Activated naive CD8-positive, alpha-beta T cell treated with anti-CD3 and anti-CD28 coated beads for 36 hours (primary cell): ENCODE measurements around the gene GFRA1. TPM values are rescaled to one million over a fixed set of nuclear protein-coding genes. Genes with fewer than 3 reads are reported as not detected.

Source experiments
- DNase-seq: peaks from one replicate; pipeline ENCODE4 v3.0.0; 2021
- H3K27ac Mint-ChIP-seq: one replicate; pipeline ENCODE4 v1.8.0; 2022; ENCODE audit warnings: mild to moderate bottlenecking, moderate library complexity, mixed read lengths
- H3K27me3 Mint-ChIP-seq: one replicate; pipeline ENCODE4 v1.8.0; 2022; ENCODE audit warnings: mild to moderate bottlenecking, mixed read lengths
- H3K36me3 Mint-ChIP-seq: one replicate; pipeline ENCODE4 v1.8.0; 2021; ENCODE audit warnings: mild to moderate bottlenecking, mixed read lengths
- H3K4me1 Mint-ChIP-seq: one replicate; pipeline ENCODE4 v1.8.0; 2021; ENCODE audit warnings: mixed read lengths
- H3K4me3 Mint-ChIP-seq: one replicate; pipeline ENCODE4 v1.8.0; 2022; ENCODE audit warnings: mild to moderate bottlenecking, moderate library complexity, mixed read lengths
- H3K9me3 Mint-ChIP-seq: one replicate; pipeline ENCODE4 v1.8.0; 2022; ENCODE audit warnings: mixed read lengths
- total RNA-seq, 2 experiments: library from RNA; stranded (reverse); gene quantifications; one replicate each; pipeline ENCODE4 v1.2.3, GENCODE V29; 2021

Gene GFRA1
- total RNA-seq, 2 experiments from 2014 or later: not detected

DNA sequence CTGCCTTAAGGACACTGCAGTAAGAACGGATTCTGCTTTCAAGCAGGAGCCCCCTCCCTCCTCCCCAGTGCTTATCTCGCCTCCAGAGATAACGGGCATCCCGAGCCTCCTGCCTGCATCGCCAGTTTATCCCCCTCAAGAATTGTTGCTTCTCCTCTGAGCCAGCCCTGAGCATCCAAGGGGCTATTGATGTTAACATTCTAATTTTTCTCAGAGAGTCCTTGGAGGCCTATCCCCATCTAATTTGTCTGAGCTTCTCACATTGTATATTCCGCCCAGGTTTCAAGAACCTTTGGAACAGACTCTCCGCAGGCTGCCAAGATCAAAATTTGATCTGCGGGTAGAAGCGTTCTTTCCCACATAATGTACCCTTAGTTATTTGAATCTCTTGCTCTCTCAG is 180.0 kb downstream of the GFRA1 start:
- Mint-ChIP-seq H3K4me1 (no peaks in the 10 kb centered on the region), H3K9me3 (no peaks in the 10 kb centered on the region), H3K4me3 (no peak overlapping the region), H3K36me3 (no peaks in the 10 kb centered on the region), H3K27ac (no peak overlapping the region), H3K27me3 (peaks cover 4% of the 10 kb centered on the region)
- no peak for DNase-seq

DNA sequence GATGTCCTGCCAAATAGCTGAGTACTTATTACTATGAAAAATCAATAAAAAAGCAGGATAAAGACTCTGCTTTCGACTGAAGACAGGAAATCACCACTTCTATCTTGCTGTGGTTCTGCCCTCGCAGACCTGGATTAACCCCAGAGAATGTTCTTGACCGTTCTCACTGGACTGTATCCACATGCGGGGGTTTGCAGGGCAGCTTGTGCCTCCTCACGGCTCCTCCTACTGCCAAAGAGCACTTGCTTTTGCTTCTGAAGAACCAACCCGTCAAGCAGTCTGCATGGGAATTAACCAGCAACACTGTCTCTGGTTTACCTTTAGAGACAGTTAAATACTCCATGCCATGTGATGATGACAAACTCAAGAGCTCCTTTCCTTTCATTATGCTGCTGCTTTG is 184.0 kb downstream of the GFRA1 start:
- no peaks in the 10 kb centered on the region for H3K4me1 Mint-ChIP-seq
- no peak for DNase-seq
- peaks cover 8% of the 10 kb centered on the region for H3K27me3 Mint-ChIP-seq
- H3K36me3 Mint-ChIP-seq: no peaks in the 10 kb centered on the region
- H3K9me3 Mint-ChIP-seq: no peaks in the 10 kb centered on the region
- no peak overlapping the region for H3K4me3 Mint-ChIP-seq
- H3K27ac Mint-ChIP-seq: no peak overlapping the region

DNA sequence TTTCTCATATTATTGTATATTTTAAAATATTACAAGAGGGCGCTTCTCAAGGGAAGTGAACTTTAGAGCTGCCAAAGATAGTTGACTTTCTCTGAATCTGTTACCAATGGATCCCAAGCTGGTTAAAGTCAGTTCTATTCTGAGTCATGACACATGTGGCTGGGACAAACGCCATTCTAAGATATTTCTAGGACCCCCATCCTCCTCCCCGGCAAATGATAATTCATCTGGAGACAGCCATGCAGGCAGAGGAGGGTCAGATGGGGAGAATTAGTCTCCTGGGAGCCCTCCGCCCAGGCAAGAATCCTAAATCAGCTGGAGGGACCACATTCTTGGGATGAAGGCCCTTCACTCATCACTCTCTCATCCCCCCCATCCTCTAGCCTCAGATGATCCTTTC is 187.7 kb downstream of the GFRA1 start:
- DNase-seq: no peak
- H3K4me3 Mint-ChIP-seq: no peak overlapping the region
- no peaks in the 10 kb centered on the region for H3K36me3 Mint-ChIP-seq
- no peak overlapping the region for H3K27ac Mint-ChIP-seq
- peaks cover 4% of the 10 kb centered on the region for H3K27me3 Mint-ChIP-seq
- H3K4me1 Mint-ChIP-seq: no peaks in the 10 kb centered on the region
- no peaks in the 10 kb centered on the region for H3K9me3 Mint-ChIP-seq

DNA sequence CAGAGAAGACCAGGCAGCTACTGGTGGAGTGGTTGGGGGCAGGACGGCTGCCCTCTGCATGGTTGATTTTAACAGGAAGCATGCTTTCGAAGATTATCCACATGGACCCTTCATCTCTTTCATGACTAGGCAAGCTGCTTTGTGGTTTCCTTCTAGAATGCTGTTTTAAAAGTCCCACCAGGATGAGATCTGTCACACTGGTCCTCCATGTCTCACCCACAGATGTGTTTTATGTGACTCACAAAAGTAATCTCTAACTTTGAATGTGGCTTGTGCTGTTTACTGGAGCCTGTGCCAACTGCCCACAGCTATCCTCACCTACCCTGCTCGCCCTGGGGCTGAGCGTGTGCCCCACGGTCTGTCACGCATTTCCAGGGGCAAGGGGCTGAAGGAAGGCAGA is 188.8 kb downstream of the GFRA1 start:
- no peaks in the 10 kb centered on the region for H3K4me1 Mint-ChIP-seq
- H3K36me3 Mint-ChIP-seq: no peaks in the 10 kb centered on the region
- H3K27me3 Mint-ChIP-seq: peaks cover 4% of the 10 kb centered on the region
- no peak overlapping the region for H3K27ac Mint-ChIP-seq
- no peak overlapping the region for H3K4me3 Mint-ChIP-seq
- H3K9me3 Mint-ChIP-seq: no peaks in the 10 kb centered on the region
- no peak for DNase-seq

DNA sequence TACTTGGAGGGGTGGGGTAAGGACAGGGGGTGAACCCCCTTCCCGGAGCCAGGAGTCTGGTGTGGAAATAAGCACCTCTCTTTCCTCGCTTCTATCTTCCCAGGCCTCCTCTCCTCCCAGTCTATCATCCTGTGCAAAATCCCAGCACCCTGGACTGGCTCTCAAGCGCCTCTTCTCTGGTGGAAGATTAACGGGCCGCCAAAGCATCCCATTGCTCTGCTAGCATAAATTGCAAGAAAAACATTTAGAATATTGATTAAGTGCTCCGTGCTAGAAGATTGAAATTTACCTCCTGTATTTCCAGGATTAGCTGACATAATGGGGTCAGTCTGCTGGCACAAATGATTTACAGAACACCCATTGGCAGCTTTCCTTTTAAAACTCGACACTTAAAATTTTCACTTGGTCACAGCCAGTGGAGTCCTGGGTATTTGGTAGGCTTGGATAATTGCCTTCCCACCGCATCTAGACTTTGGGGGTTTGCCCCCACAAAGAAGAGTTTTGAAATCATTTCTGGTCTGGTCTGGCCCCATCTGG is 189.7 kb downstream of the GFRA1 start:
- no peaks in the 10 kb centered on the region for H3K36me3 Mint-ChIP-seq
- peaks cover 4% of the 10 kb centered on the region for H3K27me3 Mint-ChIP-seq
- H3K4me1 Mint-ChIP-seq: no peaks in the 10 kb centered on the region
- no peak overlapping the region for H3K4me3 Mint-ChIP-seq
- no peak overlapping the region for H3K27ac Mint-ChIP-seq
- DNase-seq: no peak
- no peaks in the 10 kb centered on the region for H3K9me3 Mint-ChIP-seq

DNA sequence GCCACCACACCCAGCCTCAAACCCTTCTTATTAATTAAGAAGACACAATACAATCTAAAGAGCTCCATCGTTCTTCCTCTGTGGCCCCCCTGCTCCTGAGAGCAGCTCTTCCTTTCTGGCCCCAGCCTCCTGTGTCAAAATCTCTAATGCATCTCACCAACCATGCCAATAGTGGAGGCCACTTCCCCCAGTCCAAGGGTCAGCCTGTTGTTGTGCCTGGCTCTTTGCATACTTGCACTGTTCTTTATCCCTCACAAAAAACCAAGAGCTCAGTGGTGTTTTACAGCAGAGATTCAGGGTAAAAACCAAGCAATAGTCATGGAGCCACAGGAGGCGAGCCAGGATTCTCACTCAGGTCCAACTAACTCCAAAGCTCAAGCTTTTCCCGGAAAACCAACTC is 190.2 kb downstream of the GFRA1 start:
- Mint-ChIP-seq H3K9me3 (no peaks in the 10 kb centered on the region), H3K36me3 (no peaks in the 10 kb centered on the region), H3K27ac (no peak overlapping the region), H3K4me3 (no peak overlapping the region), H3K4me1 (no peaks in the 10 kb centered on the region), H3K27me3 (peaks cover 4% of the 10 kb centered on the region)
- no peak for DNase-seq

DNA sequence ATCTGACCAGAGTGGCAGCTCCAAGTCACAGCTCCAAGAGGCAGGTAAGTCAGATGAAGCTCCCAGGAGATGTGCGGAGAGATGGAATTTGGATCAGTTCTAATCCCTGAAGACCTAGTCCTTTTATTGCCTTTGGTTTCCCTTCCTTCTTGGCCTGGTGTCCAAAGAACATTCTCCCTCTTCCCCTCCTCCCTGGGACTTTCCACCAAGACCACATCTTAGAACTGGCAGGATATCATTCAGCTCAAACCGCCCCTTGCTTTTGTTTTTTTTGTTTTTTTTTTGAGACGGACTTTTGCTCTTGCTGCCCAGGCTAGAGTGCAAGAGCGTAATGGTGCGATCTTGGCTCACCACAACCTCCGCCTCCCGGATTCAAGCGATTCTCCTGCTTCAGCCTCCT is 190.8 kb downstream of the GFRA1 start:
- H3K27me3 Mint-ChIP-seq: peaks cover 4% of the 10 kb centered on the region
- no peak overlapping the region for H3K4me3 Mint-ChIP-seq
- no peaks in the 10 kb centered on the region for H3K9me3 Mint-ChIP-seq
- no peak overlapping the region for H3K27ac Mint-ChIP-seq
- no peaks in the 10 kb centered on the region for H3K36me3 Mint-ChIP-seq
- H3K4me1 Mint-ChIP-seq: no peaks in the 10 kb centered on the region
- no peak for DNase-seq

DNA sequence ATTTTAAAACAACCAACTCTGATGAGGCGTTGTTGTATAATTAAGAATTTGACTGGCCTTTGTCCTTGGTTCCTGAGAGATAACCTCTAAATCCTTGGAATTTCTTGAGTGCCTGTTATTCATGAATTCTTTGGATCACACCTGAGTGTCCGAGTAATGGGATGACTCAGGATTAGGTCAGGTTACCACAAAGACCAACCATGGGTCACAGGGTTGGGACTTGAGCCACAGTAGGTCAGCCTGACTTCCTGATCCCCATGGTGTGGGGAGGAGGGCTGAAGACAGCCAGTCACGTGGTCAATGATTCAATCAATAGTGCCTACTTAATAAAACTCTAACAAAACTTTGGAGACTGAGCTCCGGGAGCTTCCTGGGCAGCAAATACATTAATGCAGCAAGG is 192.5 kb downstream of the GFRA1 start:
- no peaks in the 10 kb centered on the region for H3K4me1 Mint-ChIP-seq
- no peaks in the 10 kb centered on the region for H3K9me3 Mint-ChIP-seq
- H3K27me3 Mint-ChIP-seq: no peaks in the 10 kb centered on the region
- H3K27ac Mint-ChIP-seq: no peak overlapping the region
- no peak for DNase-seq
- H3K4me3 Mint-ChIP-seq: no peak overlapping the region
- H3K36me3 Mint-ChIP-seq: no peaks in the 10 kb centered on the region

DNA sequence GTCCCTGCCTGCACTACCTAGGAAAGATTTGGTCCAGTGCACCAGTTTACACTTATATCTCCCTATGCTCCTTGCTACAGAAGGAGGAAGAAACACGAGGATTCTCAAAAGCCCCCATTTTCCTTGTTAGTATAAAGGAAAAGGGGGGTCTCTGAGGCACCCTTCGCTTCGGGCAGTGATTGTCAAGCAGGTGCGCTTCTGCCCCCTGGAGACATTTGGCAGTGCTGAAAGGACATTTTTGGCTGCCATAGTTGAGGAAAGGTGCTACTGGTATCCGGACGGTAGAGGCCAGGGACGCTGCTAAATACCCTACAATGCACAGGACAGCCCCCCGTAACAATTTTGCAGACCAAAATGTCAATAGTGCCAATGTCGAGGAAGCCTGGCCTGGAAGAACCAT is 193.7 kb downstream of the GFRA1 start:
- no peaks in the 10 kb centered on the region for H3K36me3 Mint-ChIP-seq

DNA sequence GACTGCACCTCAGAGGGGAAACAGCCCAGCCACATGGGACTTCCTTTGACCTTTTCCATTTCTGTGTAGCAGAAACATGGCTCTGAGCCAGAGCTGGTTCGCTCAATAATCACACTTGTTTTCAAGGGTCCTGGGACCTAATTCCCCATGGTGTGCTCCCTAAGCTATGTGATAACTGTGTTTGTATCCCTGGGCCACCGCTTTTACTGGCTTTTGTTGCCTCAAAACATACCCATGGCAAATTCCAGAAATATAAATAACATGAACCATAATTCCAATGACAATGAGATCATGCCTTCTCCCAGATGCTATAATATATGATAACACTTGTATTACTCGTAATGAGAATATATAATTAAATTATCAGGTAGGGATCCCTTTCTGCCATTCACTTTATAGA is 196.4 kb downstream of the GFRA1 start:
- Mint-ChIP-seq H3K9me3 (peaks cover 2% of the 10 kb centered on the region), H3K4me3 (no peak overlapping the region), H3K27ac (no peak overlapping the region), H3K4me1 (no peaks in the 10 kb centered on the region), H3K27me3 (no peaks in the 10 kb centered on the region), H3K36me3 (no peaks in the 10 kb centered on the region)
- no peak for DNase-seq

More for the DNA sequence above, 193.7 kb downstream of the GFRA1 start:
- Mint-ChIP-seq H3K4me3 (no peak overlapping the region), H3K27ac (no peak overlapping the region), H3K27me3 (no peaks in the 10 kb centered on the region), H3K4me1 (no peaks in the 10 kb centered on the region), H3K9me3 (no peaks in the 10 kb centered on the region)
- DNase-seq: no peak

DNA sequence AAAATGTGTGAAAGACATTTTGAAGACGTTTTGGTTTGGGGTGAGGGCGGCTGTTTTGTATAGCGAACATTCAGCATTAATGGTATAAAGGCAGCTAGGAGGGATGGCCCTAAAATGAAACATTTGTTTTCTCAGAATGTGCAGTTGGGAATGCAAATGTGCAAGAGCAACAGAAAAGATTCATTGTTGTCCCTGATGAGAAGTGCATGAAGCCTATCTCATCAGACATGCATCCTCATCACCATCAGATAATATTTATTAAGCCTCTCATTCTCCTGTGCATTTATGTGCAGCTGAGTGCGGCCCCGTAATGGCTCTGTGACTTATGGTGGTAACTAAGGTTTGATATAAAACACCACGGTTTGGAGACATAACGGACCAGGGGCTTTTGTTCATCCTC is 199.5 kb downstream of the GFRA1 start:
- no peaks in the 10 kb centered on the region for H3K27me3 Mint-ChIP-seq
- H3K27ac Mint-ChIP-seq: no peak overlapping the region
- no peaks in the 10 kb centered on the region for H3K4me1 Mint-ChIP-seq
- no peak overlapping the region for H3K4me3 Mint-ChIP-seq
- peaks cover 2% of the 10 kb centered on the region for H3K9me3 Mint-ChIP-seq
- H3K36me3 Mint-ChIP-seq: no peaks in the 10 kb centered on the region
- DNase-seq: no peak

DNA sequence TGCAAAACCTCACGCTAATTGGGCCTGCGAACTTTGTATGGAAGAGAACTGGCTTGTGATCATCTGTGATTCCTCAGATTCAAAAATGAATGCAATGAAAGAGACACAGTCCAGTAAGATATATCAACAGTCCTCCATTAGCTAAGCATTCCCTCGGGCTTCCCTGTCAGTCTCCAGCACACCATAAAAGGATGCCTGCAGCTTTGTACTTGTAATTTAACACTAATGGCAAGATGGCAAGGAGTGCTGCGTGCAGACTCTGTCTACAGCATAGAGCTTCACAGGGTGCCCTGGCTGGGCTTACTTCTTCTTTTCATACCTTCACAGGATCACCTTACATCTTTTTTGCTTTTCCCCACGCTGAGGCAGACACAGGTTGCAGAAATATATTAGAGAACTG is 200.0 kb downstream of the GFRA1 start:
- Mint-ChIP-seq H3K9me3 (peaks cover 2% of the 10 kb centered on the region), H3K4me3 (no peak overlapping the region), H3K36me3 (no peaks in the 10 kb centered on the region), H3K27ac (no peak overlapping the region), H3K27me3 (no peaks in the 10 kb centered on the region), H3K4me1 (no peaks in the 10 kb centered on the region)
- no peak for DNase-seq

DNA sequence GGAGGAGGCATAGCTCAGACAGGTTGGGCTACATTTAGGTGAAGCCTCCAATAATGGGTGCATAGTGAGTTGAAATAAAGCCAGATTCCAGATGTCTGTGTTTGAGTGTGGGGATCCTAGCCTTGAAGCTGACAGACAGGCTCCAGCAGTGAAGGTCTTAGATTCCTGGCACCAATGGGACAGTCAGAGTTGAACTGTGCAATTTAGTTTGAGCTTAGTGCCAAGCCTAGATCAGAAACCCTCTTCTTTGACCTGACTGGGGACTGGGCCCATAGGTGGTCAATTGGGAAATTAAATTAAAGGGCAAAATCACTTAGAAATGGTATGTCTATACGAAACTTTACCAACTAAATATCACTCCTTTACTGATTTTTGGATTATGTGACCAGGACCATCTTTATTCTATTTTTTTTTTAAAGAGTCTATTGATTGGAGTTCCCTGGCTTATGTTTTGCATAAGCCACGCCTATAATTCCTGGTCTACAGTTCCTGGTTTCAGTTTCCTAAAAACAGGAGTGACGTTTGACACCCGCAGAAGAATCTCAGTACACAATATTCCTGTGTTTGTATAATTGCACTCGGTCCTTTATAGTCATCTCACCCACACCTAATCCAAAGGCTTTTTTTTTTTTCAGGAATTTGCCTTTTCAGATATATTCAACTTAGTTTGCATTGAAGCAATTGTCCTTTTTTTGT is 201.4 kb downstream of the GFRA1 start:
- no peak overlapping the region for H3K4me3 Mint-ChIP-seq
- no peaks in the 10 kb centered on the region for H3K36me3 Mint-ChIP-seq
- no peaks in the 10 kb centered on the region for H3K27me3 Mint-ChIP-seq
- H3K27ac Mint-ChIP-seq: no peak overlapping the region
- no peak for DNase-seq
- H3K4me1 Mint-ChIP-seq: no peaks in the 10 kb centered on the region
- peaks cover 2% of the 10 kb centered on the region for H3K9me3 Mint-ChIP-seq

DNA sequence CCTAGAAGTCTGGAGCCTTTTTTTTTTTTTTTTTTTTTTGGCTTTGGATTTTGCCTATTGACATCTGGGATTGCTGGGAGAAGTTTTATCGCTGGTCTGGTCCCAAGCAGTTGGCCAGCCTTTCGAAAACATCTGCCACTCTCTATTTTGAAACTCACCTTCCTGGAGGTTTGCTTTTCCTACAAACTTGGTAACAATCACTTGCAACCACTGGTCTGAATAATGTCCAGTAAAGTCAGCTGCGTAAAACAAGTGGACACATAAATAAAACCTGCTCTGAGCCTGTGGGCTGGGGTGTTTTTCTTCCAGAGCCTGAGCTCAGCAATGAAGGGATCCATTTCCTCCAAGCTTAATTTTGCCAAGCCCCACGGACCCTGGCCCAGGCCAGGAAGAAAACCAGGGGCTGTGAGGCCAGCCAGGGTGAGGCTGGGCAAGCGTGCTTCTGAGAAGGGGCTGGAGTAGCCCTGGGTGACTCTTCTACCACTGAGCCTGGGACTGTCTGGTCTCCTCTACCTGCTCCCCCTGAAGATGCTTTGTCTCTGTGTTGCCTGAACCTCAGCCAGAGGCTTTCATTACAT is 202.2 kb downstream of the GFRA1 start:
- Mint-ChIP-seq H3K27me3 (no peaks in the 10 kb centered on the region), H3K27ac (no peak overlapping the region), H3K36me3 (no peaks in the 10 kb centered on the region), H3K4me3 (no peak overlapping the region), H3K4me1 (no peaks in the 10 kb centered on the region), H3K9me3 (peaks cover 2% of the 10 kb centered on the region)
- DNase-seq: no peak

DNA sequence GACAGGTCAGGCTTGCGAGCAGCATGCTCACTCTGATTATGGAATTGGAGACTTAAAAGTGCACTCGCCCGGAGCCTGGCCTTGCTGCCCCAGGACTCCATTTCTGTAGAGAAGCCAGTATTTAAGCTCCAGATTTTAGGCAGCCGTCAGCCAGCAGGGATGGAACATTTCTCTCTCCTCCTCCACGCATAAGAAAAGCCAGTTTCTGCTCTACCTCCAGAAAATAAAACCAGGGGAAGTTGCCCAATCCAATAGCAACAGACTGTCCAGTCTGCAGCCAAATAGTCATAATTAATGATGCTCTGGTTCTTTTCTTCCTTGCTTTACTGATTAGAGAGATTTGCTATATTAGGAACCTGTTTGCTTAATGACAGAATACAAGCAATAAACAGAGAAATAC is 203.2 kb downstream of the GFRA1 start:
- no peaks in the 10 kb centered on the region for H3K36me3 Mint-ChIP-seq
- no peak for DNase-seq

DNA sequence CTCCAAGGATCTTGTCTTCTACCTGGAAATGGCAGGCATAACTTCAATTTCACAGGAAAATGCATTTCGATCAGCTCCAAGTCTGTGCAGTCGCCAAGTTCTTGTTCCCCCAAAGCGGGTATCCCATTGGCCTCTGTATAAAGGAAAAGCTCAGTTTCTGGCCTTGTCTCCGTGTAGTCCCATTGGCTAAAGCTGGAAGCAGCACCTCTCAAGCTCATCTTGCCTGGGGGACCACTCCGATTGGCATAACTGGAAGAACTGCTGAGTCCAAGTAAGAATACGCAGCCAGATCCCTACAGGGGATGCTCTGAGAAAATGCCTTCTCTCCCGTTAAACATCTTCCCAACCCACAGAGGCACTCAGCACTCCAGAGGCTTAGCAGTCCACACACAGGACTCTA is 205.2 kb downstream of the GFRA1 start:
- Mint-ChIP-seq H3K27me3 (no peaks in the 10 kb centered on the region), H3K4me1 (no peaks in the 10 kb centered on the region), H3K9me3 (peaks cover 2% of the 10 kb centered on the region), H3K36me3 (no peaks in the 10 kb centered on the region), H3K27ac (no peak overlapping the region), H3K4me3 (no peak overlapping the region)
- no peak for DNase-seq

More for the DNA sequence above, 203.2 kb downstream of the GFRA1 start:
- Mint-ChIP-seq H3K27ac (no peak overlapping the region), H3K4me1 (no peaks in the 10 kb centered on the region), H3K27me3 (no peaks in the 10 kb centered on the region), H3K4me3 (no peak overlapping the region), H3K9me3 (peaks cover 2% of the 10 kb centered on the region)
